ENCODE data around the gene KLK1.

GRCh38 chr19:50777261-50777660, 46.3 kb downstream of the KLK1 start:
- TF ChIP-seq, protein P1, sequence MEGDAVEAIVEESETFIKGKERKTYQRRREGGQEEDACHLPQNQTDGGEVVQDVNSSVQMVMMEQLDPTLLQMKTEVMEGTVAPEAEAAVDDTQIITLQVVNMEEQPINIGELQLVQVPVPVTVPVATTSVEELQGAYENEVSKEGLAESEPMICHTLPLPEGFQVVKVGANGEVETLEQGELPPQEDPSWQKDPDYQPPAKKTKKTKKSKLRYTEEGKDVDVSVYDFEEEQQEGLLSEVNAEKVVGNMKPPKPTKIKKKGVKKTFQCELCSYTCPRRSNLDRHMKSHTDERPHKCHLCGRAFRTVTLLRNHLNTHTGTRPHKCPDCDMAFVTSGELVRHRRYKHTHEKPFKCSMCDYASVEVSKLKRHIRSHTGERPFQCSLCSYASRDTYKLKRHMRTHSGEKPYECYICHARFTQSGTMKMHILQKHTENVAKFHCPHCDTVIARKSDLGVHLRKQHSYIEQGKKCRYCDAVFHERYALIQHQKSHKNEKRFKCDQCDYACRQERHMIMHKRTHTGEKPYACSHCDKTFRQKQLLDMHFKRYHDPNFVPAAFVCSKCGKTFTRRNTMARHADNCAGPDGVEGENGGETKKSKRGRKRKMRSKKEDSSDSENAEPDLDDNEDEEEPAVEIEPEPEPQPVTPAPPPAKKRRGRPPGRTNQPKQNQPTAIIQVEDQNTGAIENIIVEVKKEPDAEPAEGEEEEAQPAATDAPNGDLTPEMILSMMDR (IDR thresholded peaks at IDR 0.05 in 8 of 11, conservative IDR thresholded peaks at IDR 0.05 in 3 of 11), result no peak
- TF ChIP-seq POLR2AphosphoS5 (IDR thresholded peaks at IDR 0.05) (no peak), POLR2A (IDR thresholded peaks at IDR 0.05) (no peak)
